Neutrophil (primary cell): ENCODE results near the gene HPSE2.

Experiments
- H3K27ac ChIP-seq: fragments of 200-600 bp; sonication (generic); 2 replicates; pipeline ENCODE4 v1.5.1; 2016; ENCODE audit warnings: mild to moderate bottlenecking, moderate library complexity
- H3K27me3 ChIP-seq: fragments of 200-600 bp; sonication (generic); 2 replicates; pipeline ENCODE4 v1.6.0; 2016; ENCODE audit warnings: mild to moderate bottlenecking
- H3K36me3 ChIP-seq: fragments of 200-600 bp; sonication (generic); 2 replicates; pipeline ENCODE4 v1.5.1; 2017
- H3K4me1 ChIP-seq, 2 experiments: fragments of 200-600 bp in 1 of 2; sonication (generic) in 1 of 2; 1 replicate in 1 of 2; 2 replicates in 1 of 2; pipeline versions ENCODE4 v1.5.1 to v1.6.1; 2013 to 2016; ENCODE audit warnings: low read depth in 1 of 2, low read length in 1 of 2, mild to moderate bottlenecking in 1 of 2, moderate library complexity in 1 of 2; ENCODE audit not compliant: control insufficient read depth in 1 of 2, insufficient read depth in 1 of 2
- H3K4me3 ChIP-seq, 2 experiments: fragments of 200-600 bp in 1 of 2; sonication (generic) in 1 of 2; 1 replicate in 1 of 2; 2 replicates in 1 of 2; pipeline ENCODE4 v1.5.1; 2013 to 2016; ENCODE audit warnings: low read depth in 1 of 2, low read length in 1 of 2, mild to moderate bottlenecking in 1 of 2, moderate library complexity in 1 of 2
- H3K9me3 ChIP-seq: fragments of 200-600 bp; sonication (generic); 2 replicates; pipeline ENCODE4 v1.5.1; 2016
- CTCF ChIP-seq: fragments of 200-600 bp; sonication (generic); IDR thresholded peaks from 2 replicates; pipeline ENCODE4 v1.5.1; 2016; ENCODE audit warnings: antibody characterized with exemption

HPSE2 gene

GRCh38 chr10:98435178-98435577, 800.5 kb downstream of the HPSE2 start:
- Histone ChIP-seq H3K27ac (no peak overlapping the region), H3K27me3 (no peaks in the 10 kb centered on the region), H3K4me3 (no peak overlapping the region), H3K9me3 (no peaks in the 10 kb centered on the region), H3K36me3 (peaks cover 84% of the 10 kb centered on the region), H3K4me1 (no peaks in the 10 kb centered on the region)
- no peak for TF ChIP-seq CTCF

GRCh38 chr10:98433881-98434732, 801.5 kb downstream of the HPSE2 start:
- TF ChIP-seq CTCF, result no peak
- no peaks in the 10 kb centered on the region for H3K4me1 ChIP-seq
- H3K27me3 ChIP-seq, result no peaks in the 10 kb centered on the region
- H3K4me3 ChIP-seq, result no peak overlapping the region
- no peaks in the 10 kb centered on the region for H3K9me3 ChIP-seq
- peaks cover 85% of the 10 kb centered on the region for H3K36me3 ChIP-seq
- H3K27ac ChIP-seq, result no peak overlapping the region

- no peak overlapping the region for H3K27ac ChIP-seq
- no peaks in the 10 kb centered on the region for H3K9me3 ChIP-seq
- H3K4me1 ChIP-seq, result no peaks in the 10 kb centered on the region
- TF ChIP-seq CTCF, result no peak
- H3K27me3 ChIP-seq, result no peaks in the 10 kb centered on the region
- peaks cover 86% of the 10 kb centered on the region for H3K36me3 ChIP-seq
- H3K4me3 ChIP-seq, result no peak overlapping the region
These were observed 802.3 kb downstream of the HPSE2 start for GRCh38 chr10:98433371-98433770.

- Histone ChIP-seq H3K36me3 (peaks cover 90% of the 10 kb centered on the region), H3K9me3 (no peaks in the 10 kb centered on the region), H3K27ac (no peak overlapping the region), H3K27me3 (no peaks in the 10 kb centered on the region), H3K4me1 (no peaks in the 10 kb centered on the region), H3K4me3 (no peak overlapping the region)
- no peak for TF ChIP-seq CTCF
These were observed 803.3 kb downstream of the HPSE2 start for GRCh38 chr10:98432330-98432729.

- Histone ChIP-seq H3K36me3 (peaks cover 94% of the 10 kb centered on the region), H3K4me1 (no peaks in the 10 kb centered on the region), H3K27me3 (no peaks in the 10 kb centered on the region), H3K4me3 (no peak overlapping the region), H3K9me3 (no peaks in the 10 kb centered on the region), H3K27ac (no peak overlapping the region)
- TF ChIP-seq CTCF, result no peak
These were observed 804.6 kb downstream of the HPSE2 start for GRCh38 chr10:98431016-98431415.
